ENCODE results near the gene GSTCD. TPM values are rescaled to one million over a fixed set of nuclear protein-coding genes. Genes with fewer than 3 reads are reported as not detected.

Gene GSTCD
- total RNA-seq, 1 donor from 2014 or later: 17.9 TPM

- Histone ChIP-seq H3K27me3 (ENCODE audit: control insufficient read depth, insufficient read depth, low read length) (no peaks in the 10 kb centered on the region), H3K4me3 (ENCODE audit: low read depth, low read length) (no peak overlapping the region), H3K36me3 (ENCODE audit: control insufficient read depth, insufficient read depth, low read length) (no peaks in the 10 kb centered on the region)
- DNase-seq (ENCODE audit: low read depth): no peak
- TF ChIP-seq, protein P1, sequence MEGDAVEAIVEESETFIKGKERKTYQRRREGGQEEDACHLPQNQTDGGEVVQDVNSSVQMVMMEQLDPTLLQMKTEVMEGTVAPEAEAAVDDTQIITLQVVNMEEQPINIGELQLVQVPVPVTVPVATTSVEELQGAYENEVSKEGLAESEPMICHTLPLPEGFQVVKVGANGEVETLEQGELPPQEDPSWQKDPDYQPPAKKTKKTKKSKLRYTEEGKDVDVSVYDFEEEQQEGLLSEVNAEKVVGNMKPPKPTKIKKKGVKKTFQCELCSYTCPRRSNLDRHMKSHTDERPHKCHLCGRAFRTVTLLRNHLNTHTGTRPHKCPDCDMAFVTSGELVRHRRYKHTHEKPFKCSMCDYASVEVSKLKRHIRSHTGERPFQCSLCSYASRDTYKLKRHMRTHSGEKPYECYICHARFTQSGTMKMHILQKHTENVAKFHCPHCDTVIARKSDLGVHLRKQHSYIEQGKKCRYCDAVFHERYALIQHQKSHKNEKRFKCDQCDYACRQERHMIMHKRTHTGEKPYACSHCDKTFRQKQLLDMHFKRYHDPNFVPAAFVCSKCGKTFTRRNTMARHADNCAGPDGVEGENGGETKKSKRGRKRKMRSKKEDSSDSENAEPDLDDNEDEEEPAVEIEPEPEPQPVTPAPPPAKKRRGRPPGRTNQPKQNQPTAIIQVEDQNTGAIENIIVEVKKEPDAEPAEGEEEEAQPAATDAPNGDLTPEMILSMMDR (IDR thresholded peaks at IDR 0.05; ENCODE audit: insufficient read depth, low read length, poor library complexity, severe bottlenecking): no peak
These were observed 162.4 kb downstream of the GSTCD start for GRCh38 chr4:105870963-105871362.

- H3K27me3 ChIP-seq (ENCODE audit: control insufficient read depth, insufficient read depth, low read length): no peaks in the 10 kb centered on the region
- no peak overlapping the region for H3K4me3 ChIP-seq (ENCODE audit: low read depth, low read length)
- TF ChIP-seq, protein P1 (IDR thresholded peaks at IDR 0.05; ENCODE audit: insufficient read depth, low read length, poor library complexity, severe bottlenecking): no peak
- no peaks in the 10 kb centered on the region for H3K36me3 ChIP-seq (ENCODE audit: control insufficient read depth, insufficient read depth, low read length)
- DNase-seq (ENCODE audit: low read depth): no peak
These were observed 163.4 kb downstream of the GSTCD start for GRCh38 chr4:105871997-105872396.

DNA sequence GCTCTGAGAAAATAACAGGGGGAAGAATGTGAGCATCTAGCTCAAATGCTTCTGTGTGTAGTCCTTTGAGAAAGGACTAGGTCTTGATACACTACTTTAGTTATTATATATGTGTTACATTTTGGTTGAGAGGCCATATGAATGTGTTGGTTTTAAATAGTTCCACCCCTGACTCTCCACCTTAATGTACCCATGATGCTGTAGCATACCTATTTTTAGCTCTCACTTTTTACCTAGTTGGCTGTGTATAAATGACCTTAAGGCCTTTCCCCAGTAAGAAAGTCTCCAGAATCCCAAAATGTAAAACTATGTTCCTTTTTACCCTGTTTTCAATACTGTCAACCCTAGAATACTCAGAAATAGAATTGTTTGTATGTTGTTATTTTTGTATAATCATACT, 166.6 kb downstream of the GSTCD start:
- Histone ChIP-seq H3K36me3 (ENCODE audit: control insufficient read depth, insufficient read depth, low read length) (no peaks in the 10 kb centered on the region), H3K4me3 (ENCODE audit: low read depth, low read length) (no peak overlapping the region), H3K27me3 (ENCODE audit: control insufficient read depth, insufficient read depth, low read length) (no peaks in the 10 kb centered on the region)
- TF ChIP-seq, protein P1 (IDR thresholded peaks at IDR 0.05; ENCODE audit: insufficient read depth, low read length, poor library complexity, severe bottlenecking): no peak
- DNase-seq (ENCODE audit: low read depth): no peak

DNA sequence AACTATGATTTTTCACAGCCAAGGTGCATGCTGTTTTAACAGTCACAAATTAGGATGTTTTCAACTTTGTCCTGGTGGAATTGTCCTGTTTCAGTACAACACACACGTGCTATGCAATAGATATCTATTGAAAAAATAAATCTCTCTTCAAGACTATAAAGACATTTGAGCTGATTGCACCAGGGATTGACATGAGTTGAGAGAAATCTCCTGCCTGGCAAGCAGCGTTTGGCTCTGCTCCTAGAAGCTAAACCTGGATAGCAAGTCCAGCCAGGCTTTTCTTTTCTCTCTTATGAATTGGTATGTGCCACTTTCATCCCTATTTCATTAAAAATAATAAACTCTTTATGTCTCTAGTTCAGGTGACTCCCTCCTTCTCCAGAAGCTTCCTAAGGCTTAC, 170.1 kb downstream of the GSTCD start:
- DNase-seq (ENCODE audit: low read depth): no peak
- H3K36me3 ChIP-seq (ENCODE audit: control insufficient read depth, insufficient read depth, low read length): no peaks in the 10 kb centered on the region
- H3K4me3 ChIP-seq (ENCODE audit: low read depth, low read length): no peak overlapping the region
- TF ChIP-seq, protein P1 (IDR thresholded peaks at IDR 0.05; ENCODE audit: insufficient read depth, low read length, poor library complexity, severe bottlenecking): no peak
- H3K27me3 ChIP-seq (ENCODE audit: control insufficient read depth, insufficient read depth, low read length): no peaks in the 10 kb centered on the region

DNA sequence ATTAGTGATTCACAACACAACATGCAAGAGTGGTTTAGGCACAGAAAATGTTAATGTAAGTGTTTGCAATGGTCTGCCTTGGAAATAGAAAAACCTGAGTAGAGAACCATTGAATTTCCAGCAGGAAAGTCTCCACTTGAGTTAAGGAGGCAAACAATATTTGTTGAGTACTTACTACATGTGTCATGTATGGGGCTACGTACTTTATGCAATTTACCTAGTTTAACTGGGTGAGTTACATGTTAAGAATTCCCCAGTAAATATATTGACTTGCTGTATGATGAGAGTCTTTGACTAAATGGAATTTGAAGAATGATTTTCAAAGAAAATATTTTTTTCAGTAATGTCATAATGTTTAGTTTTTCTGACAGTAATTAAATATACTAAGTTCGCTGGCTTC, 178.9 kb downstream of the GSTCD start:
- Histone ChIP-seq H3K36me3 (ENCODE audit: control insufficient read depth, insufficient read depth, low read length) (no peaks in the 10 kb centered on the region), H3K4me3 (ENCODE audit: low read depth, low read length) (no peak overlapping the region), H3K27me3 (ENCODE audit: control insufficient read depth, insufficient read depth, low read length) (no peaks in the 10 kb centered on the region)
- TF ChIP-seq, protein P1 (IDR thresholded peaks at IDR 0.05; ENCODE audit: insufficient read depth, low read length, poor library complexity, severe bottlenecking): no peak
- DNase-seq (ENCODE audit: low read depth): no peak
